ENCODE results near the gene ERBB4. TPM values are rescaled to one million over a fixed set of nuclear protein-coding genes. Genes with fewer than 3 reads are reported as not detected.

The ERBB4 gene
- total RNA-seq = 127 TPM

GRCh38 chr2:212538305-212539071 lies at the start of gene ERBB4:
Gene ERBB4, minus strand, starts transcription at chr2:212538802. Its CDS starts 272 bp downstream, at chr2:212538530.
- DNase-seq = no peak

- DNase-seq = no peak
These were observed 41.5 kb upstream of the ERBB4 start for GRCh38 chr2:212580117-212580516.

- no peak for DNase-seq
These were observed 17.7 kb upstream of the ERBB4 start for GRCh38 chr2:212556296-212556695.

GRCh38 chr2:212554233-212554632 lies 15.6 kb upstream of the ERBB4 start:
- DNase-seq = no peak

- DNase-seq = no peak
These were observed 11.3 kb upstream of the ERBB4 start for GRCh38 chr2:212549941-212550340.

- no peak for DNase-seq
These were observed 10.9 kb upstream of the ERBB4 start for GRCh38 chr2:212549463-212549862.

GRCh38 chr2:212548455-212548819 lies 9.8 kb upstream of the ERBB4 start:
- no peak for DNase-seq

GRCh38 chr2:212547716-212548454 lies 9.3 kb upstream of the ERBB4 start:
- DNase-seq = no peak

GRCh38 chr2:212546669-212547068 lies 8.1 kb upstream of the ERBB4 start:
- no peak for DNase-seq

GRCh38 chr2:212540341-212540740 lies 1.7 kb upstream of the ERBB4 start:
- DNase-seq = no peak

GRCh38 chr2:212539072-212539880 lies 674 bp upstream of the ERBB4 start:
- peak; percentile 40 for DNase-seq

- DNase-seq = no peak
These were observed 787 bp downstream of the ERBB4 start for GRCh38 chr2:212537726-212538304.

- DNase-seq = no peak
These were observed 1.5 kb downstream of the ERBB4 start for GRCh38 chr2:212536817-212537725.

- no peak for DNase-seq
These were observed 2.4 kb downstream of the ERBB4 start for GRCh38 chr2:212535996-212536816.

GRCh38 chr2:212534336-212534735 lies 4.3 kb downstream of the ERBB4 start:
- no peak for DNase-seq

- no peak for DNase-seq
These were observed 6.0 kb downstream of the ERBB4 start for GRCh38 chr2:212532585-212532984.

- no peak for DNase-seq
These were observed 6.5 kb downstream of the ERBB4 start for GRCh38 chr2:212532087-212532486.

GRCh38 chr2:212531499-212531898 lies 7.1 kb downstream of the ERBB4 start:
- no peak for DNase-seq

- no peak for DNase-seq
These were observed 7.6 kb downstream of the ERBB4 start for GRCh38 chr2:212530991-212531390.

- no peak for DNase-seq
These were observed 8.2 kb downstream of the ERBB4 start for GRCh38 chr2:212530373-212530772.
